Esophagus muscularis mucosa (tissue), 4 donors: ENCODE results near the gene BCO2.

ENCODE experiments used
- CTCF ChIP-seq, 3 experiments: fragments of 200-600 bp in 2 of 3; fragments of 450-650 bp in 1 of 3; sonication (generic) in 2 of 3; IDR thresholded peaks; one replicate each; pipeline ENCODE4 v1.5.1; 2017 to 2019; ENCODE audit warnings: antibody characterized with exemption in 3 of 3, mild to moderate bottlenecking in 2 of 3, moderate library complexity in 1 of 3
- EP300 ChIP-seq: sonication (generic); formaldehyde crosslinking; IDR thresholded peaks from one replicate; pipeline ENCODE4 v1.6.1; 2017; ENCODE audit warnings: antibody characterized with exemption
- POLR2A ChIP-seq: fragments of 450-650 bp; IDR thresholded peaks from one replicate; pipeline ENCODE4 v1.6.1; 2017; ENCODE audit warnings: antibody characterized with exemption, moderate library complexity, mild to moderate bottlenecking, low read depth
- POLR2AphosphoS5 ChIP-seq, 2 donors: sonication (generic); formaldehyde crosslinking; IDR thresholded peaks; one replicate each; pipeline ENCODE4 v1.6.1; 2017; ENCODE audit warnings: antibody characterized with exemption in 2 of 2

- TF ChIP-seq EP300, result no peak
- TF ChIP-seq POLR2A, result no peak
- TF ChIP-seq CTCF (IDR thresholded peaks at IDR 0.05), result no peak
- TF ChIP-seq POLR2AphosphoS5 (IDR thresholded peaks at IDR 0.05), result no peak
Measured at GRCh38 chr11:112212290-112212689, 37.0 kb downstream of the BCO2 start.
